Skeletal muscle satellite cell (primary cell): ENCODE results near the gene GFRA1.
A peak's percentile ranks its signal among the peaks of the same experiment; 100 is the strongest.

Experiments used
- H3K27me3 ChIP-seq: 2 replicates; pipeline ENCODE4 v1.7.0; 2013; ENCODE audit warnings: low read length; ENCODE audit not compliant: control insufficient read depth, insufficient read depth
- H3K36me3 ChIP-seq: 2 replicates; pipeline ENCODE4 v1.7.0; 2013; ENCODE audit warnings: mild to moderate bottlenecking, control low read depth, low read length; ENCODE audit not compliant: insufficient read depth
- H3K4me1 ChIP-seq: 2 replicates; pipeline ENCODE4 v1.7.0; 2013; ENCODE audit warnings: low read length; ENCODE audit not compliant: control insufficient read depth, insufficient read depth
- H3K4me2 ChIP-seq: 2 replicates; pipeline ENCODE4 v1.7.0; 2013; ENCODE audit warnings: mild to moderate bottlenecking, low read length
- H3K4me3 ChIP-seq: 2 replicates; pipeline ENCODE4 v1.7.0; 2013; ENCODE audit warnings: low read length
- H3K9ac ChIP-seq: 2 replicates; pipeline ENCODE4 v1.7.0; 2013; ENCODE audit warnings: mild to moderate bottlenecking, low read depth, low read length, moderate library complexity
- H3K9me3 ChIP-seq: replicated peaks from 2 replicates; pipeline ENCODE4 v1.7.0; 2013; ENCODE audit warnings: mild to moderate bottlenecking, control low read depth, low read length

GFRA1 gene

DNA sequence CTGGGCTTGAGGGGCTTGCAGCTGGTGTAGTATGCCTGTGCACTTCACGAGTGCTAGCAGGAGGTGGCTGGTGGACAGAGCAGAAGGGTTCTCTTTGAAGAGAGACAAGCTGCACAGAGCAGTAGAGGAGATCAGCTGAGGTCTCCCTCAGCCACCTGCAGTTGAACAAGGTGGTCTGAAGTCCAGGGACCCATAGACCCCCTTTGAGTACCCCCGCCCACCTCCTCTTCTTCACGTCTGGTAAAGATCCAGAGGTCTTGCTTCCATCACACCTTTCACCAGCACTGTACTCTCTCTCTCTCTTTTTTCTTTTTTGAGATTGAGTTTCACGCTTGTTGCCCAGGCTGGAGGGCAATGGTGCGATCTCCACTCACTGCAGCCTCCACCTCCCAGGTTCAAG is 157.2 kb downstream of the GFRA1 start:
- H3K4me2 ChIP-seq = no peak overlapping the region
- H3K9ac ChIP-seq = no peak overlapping the region
- no peak overlapping the region for H3K4me3 ChIP-seq
- no peaks in the 10 kb centered on the region for H3K9me3 ChIP-seq
- peaks cover 15% of the 10 kb centered on the region for H3K4me1 ChIP-seq
- H3K27me3 ChIP-seq = no peaks in the 10 kb centered on the region
- H3K36me3 ChIP-seq = no peaks in the 10 kb centered on the region

DNA sequence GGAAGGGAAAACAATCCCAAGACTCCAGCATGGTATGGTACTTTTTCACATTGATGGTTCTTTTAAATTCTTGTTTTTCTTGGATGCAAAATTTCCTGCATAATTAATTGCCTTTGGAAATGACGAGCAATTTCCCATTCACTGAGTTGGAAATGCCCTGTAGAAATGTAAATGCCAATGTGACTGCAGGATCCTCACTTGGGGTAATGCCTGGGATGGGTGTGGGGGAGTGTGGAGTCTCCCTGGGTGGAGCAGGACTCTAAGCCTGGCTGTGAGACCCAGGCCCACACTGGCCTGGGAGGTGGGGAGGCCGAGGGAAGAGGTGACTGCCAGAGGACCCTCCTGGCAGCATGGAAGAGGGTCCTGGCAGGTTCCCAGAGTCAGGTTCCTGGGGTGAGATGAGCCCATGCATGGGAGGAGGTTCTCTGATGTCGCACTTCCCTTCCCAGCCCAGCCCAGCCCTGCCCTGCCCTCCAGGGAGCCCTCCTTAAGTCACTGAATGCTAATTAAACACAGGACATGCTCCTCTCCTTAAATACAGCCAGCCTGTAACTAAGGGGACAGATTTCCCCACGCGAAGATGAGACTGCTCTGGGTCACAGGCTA is 157.9 kb downstream of the GFRA1 start:
- Histone ChIP-seq H3K27me3 (no peaks in the 10 kb centered on the region), H3K36me3 (no peaks in the 10 kb centered on the region), H3K9ac (no peak overlapping the region), H3K4me2 (no peak overlapping the region), H3K4me1 (peaks cover 15% of the 10 kb centered on the region), H3K9me3 (no peaks in the 10 kb centered on the region), H3K4me3 (no peak overlapping the region)

DNA sequence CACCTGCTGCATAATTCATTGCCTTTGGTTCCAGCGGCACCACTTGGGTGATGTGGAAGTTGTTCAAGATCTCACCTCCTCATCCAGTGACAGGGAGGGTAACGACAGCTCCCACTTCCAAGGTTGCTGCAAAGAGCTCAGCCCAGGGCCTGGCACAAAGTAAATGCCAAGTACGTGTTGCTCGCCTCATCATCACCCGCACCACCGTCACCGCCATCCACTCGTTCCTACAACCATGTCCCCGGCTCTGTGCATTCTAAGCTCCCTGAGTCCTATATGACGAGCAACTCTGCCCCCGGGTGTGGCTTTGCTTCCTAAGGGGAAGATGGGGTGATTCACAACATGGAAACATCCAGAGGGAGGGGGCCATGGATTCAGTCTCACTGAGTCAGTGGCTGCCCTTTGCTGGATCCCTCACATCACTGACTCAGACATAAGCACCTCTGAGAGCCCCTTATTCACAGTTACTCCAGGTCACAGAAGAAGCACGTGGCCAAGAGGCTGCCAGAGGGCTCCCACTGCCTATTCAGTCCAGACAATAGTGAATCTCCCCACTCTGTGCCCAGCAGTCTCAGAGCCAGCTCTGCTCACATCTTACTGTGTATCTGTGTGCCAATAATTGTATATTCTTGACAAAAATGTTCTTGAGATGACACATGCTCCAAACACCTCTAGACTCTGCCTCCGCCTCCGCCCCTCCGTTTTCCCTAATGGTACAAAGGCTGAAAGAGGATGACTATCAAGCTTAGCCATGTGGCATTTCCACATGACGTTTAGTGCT is 159.1 kb downstream of the GFRA1 start:
- no peaks in the 10 kb centered on the region for H3K27me3 ChIP-seq
- no peaks in the 10 kb centered on the region for H3K9me3 ChIP-seq
- peaks cover 15% of the 10 kb centered on the region for H3K4me1 ChIP-seq
- no peak overlapping the region for H3K9ac ChIP-seq
- H3K36me3 ChIP-seq = no peaks in the 10 kb centered on the region
- no peak overlapping the region for H3K4me3 ChIP-seq
- H3K4me2 ChIP-seq = peak overlapping the region; percentile 42

DNA sequence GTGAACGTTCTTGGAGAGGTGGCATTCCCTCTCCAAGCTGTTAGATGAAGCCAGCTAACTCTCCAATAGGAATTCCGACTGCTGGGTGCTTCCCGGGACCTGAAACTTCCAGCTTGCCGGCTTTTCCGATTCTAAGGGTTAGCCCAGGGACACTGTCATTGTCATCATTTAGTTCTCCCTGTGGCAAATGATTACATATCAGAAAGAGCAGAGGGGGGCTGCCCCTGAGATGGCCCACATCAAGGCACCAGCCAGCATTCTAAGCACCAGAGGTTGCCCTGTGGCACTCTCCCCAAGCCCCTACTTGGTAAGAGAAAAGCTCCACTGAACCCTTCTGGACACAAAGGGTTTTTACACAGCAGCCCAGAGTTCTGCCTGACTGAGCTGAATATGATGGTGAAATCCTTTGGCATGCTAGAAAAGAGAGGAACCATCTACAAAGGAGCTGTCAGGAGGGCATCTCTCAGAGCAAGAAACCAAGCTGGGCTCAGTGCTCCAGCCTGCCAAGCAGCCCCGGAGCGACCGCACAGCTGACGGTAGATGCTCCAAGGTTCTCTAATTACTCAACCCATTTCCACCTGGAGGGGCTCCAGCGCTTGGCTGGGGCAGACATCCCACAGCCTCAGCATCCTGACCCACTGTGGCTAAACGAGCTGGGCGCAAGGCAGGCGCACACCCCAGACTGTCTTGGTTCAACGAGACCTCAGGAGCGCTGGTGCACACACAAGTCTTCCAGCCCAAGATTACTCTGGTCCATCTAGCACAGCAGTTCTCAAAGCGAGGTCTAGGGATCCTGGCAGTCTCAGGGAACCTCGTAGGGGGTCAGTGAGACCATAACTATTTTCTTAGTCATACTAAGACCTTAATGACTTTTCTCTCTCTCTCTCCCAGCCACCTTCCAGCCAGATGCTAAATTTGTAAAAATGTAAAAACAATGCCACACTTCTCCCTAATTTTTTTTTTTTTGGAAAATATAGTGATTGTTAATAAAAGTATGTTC is 160.5 kb downstream of the GFRA1 start:
- no peak overlapping the region for H3K9ac ChIP-seq
- H3K36me3 ChIP-seq = no peaks in the 10 kb centered on the region
- no peaks in the 10 kb centered on the region for H3K9me3 ChIP-seq
- H3K4me3 ChIP-seq = no peak overlapping the region
- H3K4me2 ChIP-seq = no peak overlapping the region
- peaks cover 15% of the 10 kb centered on the region for H3K4me1 ChIP-seq
- no peaks in the 10 kb centered on the region for H3K27me3 ChIP-seq

DNA sequence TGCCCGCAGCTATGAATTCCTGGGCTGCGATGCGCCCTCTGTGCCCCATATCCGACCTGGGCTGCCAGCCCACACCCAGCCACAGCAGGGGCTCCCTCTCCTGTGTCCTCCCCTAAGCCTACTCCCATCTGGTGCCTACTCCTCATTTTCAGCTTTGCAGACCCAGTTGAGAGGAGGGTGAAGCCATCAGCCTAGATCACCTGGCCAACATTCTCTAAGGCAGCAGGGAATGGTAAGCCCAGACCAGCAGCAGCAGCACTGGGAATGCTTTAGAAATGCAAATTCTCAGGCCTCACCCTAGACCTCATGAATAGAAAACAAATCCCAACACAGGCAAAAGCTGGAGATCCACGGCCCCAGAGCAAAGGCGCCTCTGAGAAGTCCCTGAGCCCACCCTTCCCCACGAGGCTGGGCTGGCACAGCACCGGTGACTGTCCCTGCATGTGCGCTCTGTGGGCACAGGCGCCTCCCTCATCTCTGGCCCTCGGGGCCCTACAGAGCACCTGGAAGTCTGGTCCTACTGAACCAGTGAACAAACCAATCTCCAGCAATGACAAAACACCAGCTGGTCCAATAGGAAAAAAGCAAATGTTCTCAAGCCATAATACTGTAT is 161.4 kb downstream of the GFRA1 start:
- no peaks in the 10 kb centered on the region for H3K36me3 ChIP-seq
- H3K4me2 ChIP-seq = no peak overlapping the region
- no peak overlapping the region for H3K9ac ChIP-seq
- H3K9me3 ChIP-seq = no peaks in the 10 kb centered on the region
- H3K27me3 ChIP-seq = no peaks in the 10 kb centered on the region
- no peak overlapping the region for H3K4me3 ChIP-seq
- H3K4me1 ChIP-seq = peaks cover 15% of the 10 kb centered on the region

DNA sequence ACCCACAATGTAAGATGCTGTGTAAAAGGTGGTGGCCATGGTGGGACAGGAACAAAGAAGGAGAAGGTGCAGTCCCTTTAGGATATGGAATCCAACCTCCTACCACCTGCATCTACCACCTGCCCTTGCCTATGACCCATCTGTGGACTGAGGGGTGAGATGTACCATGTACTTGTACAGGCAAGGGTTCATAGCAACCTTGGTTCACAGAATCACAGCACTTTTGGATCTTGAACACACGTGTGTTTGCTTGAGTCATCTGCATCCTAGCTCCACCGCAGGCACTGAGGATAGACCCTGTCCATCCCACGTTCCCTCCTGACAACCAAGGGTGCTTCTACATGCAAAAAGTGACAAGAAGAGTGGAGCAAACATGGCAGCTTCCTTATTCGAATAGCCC is 162.3 kb downstream of the GFRA1 start:
- Histone ChIP-seq H3K9me3 (no peaks in the 10 kb centered on the region), H3K36me3 (no peaks in the 10 kb centered on the region), H3K4me1 (peaks cover 15% of the 10 kb centered on the region), H3K27me3 (no peaks in the 10 kb centered on the region), H3K4me3 (no peak overlapping the region), H3K4me2 (no peak overlapping the region), H3K9ac (no peak overlapping the region)

DNA sequence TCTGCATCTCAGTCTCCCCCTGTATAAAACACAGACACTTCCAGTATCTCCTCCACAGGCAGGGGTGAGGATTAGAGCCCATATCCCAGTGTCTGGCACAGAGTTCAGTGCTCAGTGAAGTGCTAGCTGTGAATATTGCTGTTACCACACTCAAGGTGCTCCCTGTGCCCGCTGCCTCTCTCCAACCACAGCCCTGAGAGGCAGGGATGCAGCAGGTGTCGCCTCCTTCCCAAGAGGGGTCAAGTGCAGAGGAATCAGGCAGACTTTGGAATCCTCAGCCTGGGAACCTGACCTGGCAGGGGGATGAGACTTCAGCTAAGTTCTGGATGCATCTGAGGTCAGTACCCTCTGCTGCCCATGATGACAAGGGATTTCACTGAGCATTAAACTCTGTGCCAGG is 163.1 kb downstream of the GFRA1 start:
- Histone ChIP-seq H3K4me2 (no peak overlapping the region), H3K4me3 (no peak overlapping the region), H3K9ac (no peak overlapping the region), H3K4me1 (peaks cover 15% of the 10 kb centered on the region), H3K36me3 (no peaks in the 10 kb centered on the region), H3K27me3 (no peaks in the 10 kb centered on the region), H3K9me3 (no peaks in the 10 kb centered on the region)

DNA sequence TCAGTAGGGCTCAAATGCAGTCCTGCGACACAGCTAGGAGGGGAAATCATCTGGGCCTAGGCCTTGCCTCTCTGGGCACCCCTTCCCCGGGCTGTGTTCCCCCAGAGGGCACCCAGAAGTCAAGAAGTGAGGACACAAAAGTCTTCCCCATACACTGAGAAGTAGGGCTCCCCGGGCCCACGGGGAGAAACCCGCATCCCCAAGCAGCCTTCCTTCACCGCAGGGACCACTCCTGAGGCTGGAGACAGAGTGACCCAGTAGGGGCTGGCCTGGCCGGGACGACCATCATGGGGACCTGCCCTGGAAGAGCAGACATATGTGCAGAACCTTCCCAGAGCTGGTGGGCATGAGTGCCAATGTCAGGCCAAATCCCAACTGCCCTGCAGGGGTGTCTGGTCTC is 163.5 kb downstream of the GFRA1 start:
- Histone ChIP-seq H3K9ac (no peak overlapping the region), H3K27me3 (no peaks in the 10 kb centered on the region), H3K36me3 (no peaks in the 10 kb centered on the region), H3K4me2 (no peak overlapping the region), H3K9me3 (no peaks in the 10 kb centered on the region), H3K4me1 (peaks cover 12% of the 10 kb centered on the region), H3K4me3 (no peak overlapping the region)

DNA sequence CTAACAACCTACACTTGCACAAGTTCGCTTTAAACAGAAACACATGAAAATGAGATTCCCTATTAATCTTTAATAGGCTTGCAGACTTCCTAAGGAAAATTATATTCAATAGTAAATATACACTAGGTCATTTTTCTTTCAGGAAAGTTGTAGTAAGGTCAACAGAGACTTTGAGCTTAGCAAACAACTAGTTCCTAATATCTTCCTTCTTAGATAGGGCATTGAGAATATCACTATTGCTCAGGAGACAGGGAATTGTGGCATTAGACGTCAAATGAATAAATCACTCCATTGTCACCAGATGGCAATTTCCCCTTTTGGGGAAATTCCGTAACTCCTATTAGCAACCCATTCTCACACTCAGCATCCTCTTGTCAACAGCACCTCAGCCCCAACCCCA is 164.9 kb downstream of the GFRA1 start:
- Histone ChIP-seq H3K4me3 (no peak overlapping the region), H3K9ac (no peak overlapping the region), H3K27me3 (no peaks in the 10 kb centered on the region), H3K4me1 (no peaks in the 10 kb centered on the region), H3K4me2 (no peak overlapping the region), H3K9me3 (no peaks in the 10 kb centered on the region), H3K36me3 (no peaks in the 10 kb centered on the region)

DNA sequence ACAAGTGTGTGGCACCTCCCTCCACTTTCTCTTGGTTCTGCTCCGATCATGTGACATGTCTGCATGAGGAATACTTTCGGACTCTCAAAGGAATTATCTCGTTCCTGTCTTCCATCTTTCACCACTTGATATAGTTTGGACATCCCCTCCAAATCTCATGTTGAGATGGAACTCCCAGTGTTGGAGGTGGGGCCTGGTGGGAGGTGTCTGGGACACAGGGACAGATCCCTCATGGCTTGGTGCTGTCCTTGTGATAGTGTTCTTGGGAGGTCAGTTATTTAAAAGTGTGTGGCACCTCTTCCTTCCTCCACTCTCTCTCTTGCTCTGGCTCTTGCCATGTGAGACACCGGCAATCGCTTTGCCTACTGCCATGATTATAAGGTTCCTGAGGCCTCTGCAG is 166.4 kb downstream of the GFRA1 start:
- Histone ChIP-seq H3K9me3 (no peaks in the 10 kb centered on the region), H3K4me2 (no peak overlapping the region), H3K4me1 (no peaks in the 10 kb centered on the region), H3K27me3 (no peaks in the 10 kb centered on the region), H3K4me3 (no peak overlapping the region), H3K36me3 (no peaks in the 10 kb centered on the region), H3K9ac (no peak overlapping the region)

DNA sequence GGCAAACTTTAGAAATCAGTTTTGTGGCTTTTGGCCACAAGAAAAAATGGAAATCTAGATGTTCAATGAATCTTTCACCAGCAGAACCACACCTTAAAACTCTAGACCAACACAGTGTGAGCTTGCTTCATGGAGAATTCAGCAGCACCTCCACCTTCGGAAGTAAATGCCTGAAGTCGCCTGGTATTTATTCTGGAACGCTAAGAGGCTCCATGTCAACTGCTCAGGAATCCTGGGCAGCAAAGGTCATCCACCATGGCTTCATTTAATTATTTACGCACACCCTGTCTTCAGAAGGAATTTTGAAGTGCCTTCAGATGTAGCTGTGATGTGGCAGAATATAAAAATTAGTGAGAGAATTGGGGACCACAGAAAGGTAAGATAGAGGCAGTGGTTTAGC is 167.7 kb downstream of the GFRA1 start:
- H3K36me3 ChIP-seq = no peaks in the 10 kb centered on the region
- no peak overlapping the region for H3K4me3 ChIP-seq
- no peaks in the 10 kb centered on the region for H3K9me3 ChIP-seq
- H3K4me1 ChIP-seq = no peaks in the 10 kb centered on the region
- H3K27me3 ChIP-seq = no peaks in the 10 kb centered on the region
- no peak overlapping the region for H3K9ac ChIP-seq
- no peak overlapping the region for H3K4me2 ChIP-seq
